GM12801 (cell line): ENCODE data around the gene EEFSEC.

Source experiments
- CTCF ChIP-seq: IDR thresholded peaks from one replicate; pipeline ENCODE4 v1.5.1; 2011; ENCODE audit warnings: control low read depth; ENCODE audit not compliant: insufficient read length; ENCODE audit errors: extremely low read depth

Gene EEFSEC

GRCh38 chr3:128340904-128341555, 187.7 kb downstream of the EEFSEC start:
- TF ChIP-seq CTCF, result no peak

- no peak for TF ChIP-seq CTCF
These were observed 188.5 kb downstream of the EEFSEC start for GRCh38 chr3:128341659-128342395.

GRCh38 chr3:128342701-128343180, 189.5 kb downstream of the EEFSEC start:
- no peak for TF ChIP-seq CTCF

GRCh38 chr3:128343287-128344051, 190.2 kb downstream of the EEFSEC start:
- no peak for TF ChIP-seq CTCF

GRCh38 chr3:128344052-128344735, 190.9 kb downstream of the EEFSEC start:
- TF ChIP-seq CTCF, result no peak

- no peak for TF ChIP-seq CTCF
These were observed 191.9 kb downstream of the EEFSEC start for GRCh38 chr3:128345196-128345595.

- no peak for TF ChIP-seq CTCF
These were observed 193.3 kb downstream of the EEFSEC start for GRCh38 chr3:128346562-128346961.
